ENCODE results near the gene BPGM.

Gene BPGM

GRCh38 chr7:134669388-134669787, 22.7 kb downstream of the BPGM start:
- Histone ChIP-seq H3K36me3 (peaks cover 7% of the 10 kb centered on the region), H3K9me3 (no peaks in the 10 kb centered on the region), H3K27ac (peak overlapping the region; percentile 67), H3K4me1 (ENCODE audit: control insufficient read depth in 1 of 2, insufficient read depth in 1 of 2, low read depth in 1 of 2, low read length in 1 of 2) (peaks cover 9 to 10% of the 10 kb centered on the region in 2 experiments), H3K27me3 (no peaks in the 10 kb centered on the region), H3K4me3 (ENCODE audit: low read depth in 1 of 2, low read length in 1 of 2) (no peak overlapping the region)
- TF ChIP-seq CTCF (IDR thresholded peaks at IDR 0.05), result no peak

- Histone ChIP-seq H3K4me3 (ENCODE audit: low read depth in 1 of 2, low read length in 1 of 2) (no peak overlapping the region), H3K4me1 (ENCODE audit: control insufficient read depth in 1 of 2, insufficient read depth in 1 of 2, low read depth in 1 of 2, low read length in 1 of 2) (peaks cover 9 to 10% of the 10 kb centered on the region in 2 experiments), H3K9me3 (no peaks in the 10 kb centered on the region), H3K36me3 (peaks cover 7% of the 10 kb centered on the region), H3K27me3 (no peaks in the 10 kb centered on the region), H3K27ac (peak overlapping the region; percentile 67)
- TF ChIP-seq CTCF (IDR thresholded peaks at IDR 0.05), result no peak
These were observed 23.3 kb downstream of the BPGM start for GRCh38 chr7:134669845-134670373.

- Histone ChIP-seq H3K4me1 (ENCODE audit: control insufficient read depth in 1 of 2, insufficient read depth in 1 of 2, low read depth in 1 of 2, low read length in 1 of 2) (peaks cover 9 to 10% of the 10 kb centered on the region in 2 experiments), H3K4me3 (ENCODE audit: low read depth in 1 of 2, low read length in 1 of 2) (no peak overlapping the region), H3K9me3 (no peaks in the 10 kb centered on the region), H3K36me3 (peaks cover 4% of the 10 kb centered on the region), H3K27ac (no peak overlapping the region), H3K27me3 (no peaks in the 10 kb centered on the region)
- TF ChIP-seq CTCF (IDR thresholded peaks at IDR 0.05), result no peak
These were observed 25.0 kb downstream of the BPGM start for GRCh38 chr7:134671609-134672008.

- TF ChIP-seq CTCF (IDR thresholded peaks at IDR 0.05), result no peak
- Histone ChIP-seq H3K36me3 (peaks cover 8% of the 10 kb centered on the region), H3K27ac (no peak overlapping the region), H3K9me3 (no peaks in the 10 kb centered on the region), H3K27me3 (no peaks in the 10 kb centered on the region), H3K4me3 (ENCODE audit: low read depth in 1 of 2, low read length in 1 of 2) (no peak overlapping the region), H3K4me1 (ENCODE audit: control insufficient read depth in 1 of 2, insufficient read depth in 1 of 2, low read depth in 1 of 2, low read length in 1 of 2) (peaks cover 7 to 8% of the 10 kb centered on the region in 2 experiments)
These were observed 27.8 kb downstream of the BPGM start for GRCh38 chr7:134674424-134674823.

GRCh38 chr7:134676743-134677142, 30.1 kb downstream of the BPGM start:
- no peak for TF ChIP-seq CTCF (IDR thresholded peaks at IDR 0.05)
- Histone ChIP-seq H3K27me3 (no peaks in the 10 kb centered on the region), H3K9me3 (no peaks in the 10 kb centered on the region), H3K27ac (no peak overlapping the region), H3K4me1 (ENCODE audit: control insufficient read depth in 1 of 2, insufficient read depth in 1 of 2, low read depth in 1 of 2, low read length in 1 of 2) (no peaks in the 10 kb centered on the region), H3K36me3 (peaks cover 26% of the 10 kb centered on the region), H3K4me3 (ENCODE audit: low read depth in 1 of 2, low read length in 1 of 2) (no peak overlapping the region)

GRCh38 chr7:134678115-134678514, 31.5 kb downstream of the BPGM start:
- H3K4me1 ChIP-seq (ENCODE audit: control insufficient read depth in 1 of 2, insufficient read depth in 1 of 2, low read depth in 1 of 2, low read length in 1 of 2), result no peaks in the 10 kb centered on the region
- no peak overlapping the region for H3K4me3 ChIP-seq (ENCODE audit: low read depth in 1 of 2, low read length in 1 of 2)
- no peak for TF ChIP-seq CTCF (IDR thresholded peaks at IDR 0.05)
- no peaks in the 10 kb centered on the region for H3K9me3 ChIP-seq
- H3K27ac ChIP-seq, result no peak overlapping the region
- H3K27me3 ChIP-seq, result no peaks in the 10 kb centered on the region
- H3K36me3 ChIP-seq, result peaks cover 31% of the 10 kb centered on the region
